ENCODE results near the gene IFT80.

DNA sequence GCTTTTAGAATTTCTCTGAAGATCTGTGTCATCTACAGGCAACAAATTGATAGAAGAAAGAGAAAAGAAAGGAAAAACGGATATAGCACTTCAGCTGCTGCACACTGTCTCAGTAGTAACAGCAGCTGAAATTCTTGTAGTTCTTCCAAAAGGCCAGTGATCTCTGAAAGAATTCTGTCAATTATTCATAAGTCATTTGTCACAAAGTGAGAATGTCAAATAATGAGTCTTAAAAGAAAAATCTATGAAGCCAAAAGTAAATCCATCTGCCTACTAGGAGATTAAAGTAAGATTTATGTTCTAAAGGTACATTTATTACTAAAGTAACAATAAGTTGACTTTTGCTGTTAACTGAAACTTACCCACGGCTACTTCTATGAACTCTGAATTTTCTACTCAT, 24.6 kb downstream of the IFT80 start:
- TF ChIP-seq CTCF (IDR thresholded peaks at IDR 0.05): no peak
- TF ChIP-seq POLR2AphosphoS5 (IDR thresholded peaks at IDR 0.05): no peak
- no peak for TF ChIP-seq POLR2A (IDR thresholded peaks at IDR 0.05)
